Activated CD4-positive, alpha-beta T cell treated with anti-CD3 and anti-CD28 coated beads, Interleukin-10, Interleukin-2, amounts not matched to agents 100 ng/mL and 50 ng/mL, durations not matched to agents 16 hours and 8 hours (primary cell): Measurements from ENCODE around the gene GTF3C6.
"Not testable (repeated sequence)": the region's sequence is repeated elsewhere in the genome, so short reads cannot be mapped to it uniquely, and the experiment has no call there.

Experiments used
- DNase-seq: peaks from one replicate; pipeline ENCODE4 v3.0.0-alpha.2; 2020

Gene GTF3C6

GRCh38 chr6:110958329-110959192 lies at the start of gene GTF3C6:
GTF3C6 (plus strand) TSS chr6:110958706; CDS start chr6:110958770, 64 bp downstream.
- peak; percentile 96 for DNase-seq

GRCh38 chr6:110930781-110931180 lies 27.7 kb upstream of the GTF3C6 start:
- no peak for DNase-seq

GRCh38 chr6:110933912-110934311 lies 24.6 kb upstream of the GTF3C6 start:
- DNase-seq = no peak

GRCh38 chr6:110934381-110934898 lies 24.1 kb upstream of the GTF3C6 start:
- DNase-seq = no peak

- no peak for DNase-seq
Measured at GRCh38 chr6:110935171-110935570, 23.3 kb upstream of the GTF3C6 start.

GRCh38 chr6:110938171-110938570 lies 20.3 kb upstream of the GTF3C6 start:
- no peak for DNase-seq

- no peak for DNase-seq
Measured at GRCh38 chr6:110939429-110940200, 18.9 kb upstream of the GTF3C6 start.

- peak; percentile 95 for DNase-seq
Measured at GRCh38 chr6:110944681-110945151, 13.8 kb upstream of the GTF3C6 start.

GRCh38 chr6:110946498-110946897 lies 12.0 kb upstream of the GTF3C6 start:
- DNase-seq = no peak

- peak; percentile 51 for DNase-seq
Measured at GRCh38 chr6:110949679-110950285, 8.7 kb upstream of the GTF3C6 start.

- no peak for DNase-seq
Measured at GRCh38 chr6:110950440-110950839, 8.1 kb upstream of the GTF3C6 start.

- no peak for DNase-seq
Measured at GRCh38 chr6:110951008-110951407, 7.5 kb upstream of the GTF3C6 start.

GRCh38 chr6:110951986-110952794 lies 6.3 kb upstream of the GTF3C6 start:
- DNase-seq = no peak

GRCh38 chr6:110953633-110954303 lies 4.7 kb upstream of the GTF3C6 start:
- no peak for DNase-seq

- DNase-seq = no peak
Measured at GRCh38 chr6:110960014-110960390, 1.5 kb downstream of the GTF3C6 start.

GRCh38 chr6:110962636-110963035 lies 4.1 kb downstream of the GTF3C6 start:
- DNase-seq = not testable (repeated sequence)

GRCh38 chr6:110965629-110966229 lies 7.2 kb downstream of the GTF3C6 start:
- DNase-seq = no peak

GRCh38 chr6:110968661-110969060 lies 10.2 kb downstream of the GTF3C6 start:
- not testable (repeated sequence) for DNase-seq

GRCh38 chr6:110971468-110971867 lies 13.0 kb downstream of the GTF3C6 start:
- no peak for DNase-seq

- no peak for DNase-seq
Measured at GRCh38 chr6:110976575-110976974, 18.1 kb downstream of the GTF3C6 start.

- no peak for DNase-seq
Measured at GRCh38 chr6:110979565-110980101, 21.1 kb downstream of the GTF3C6 start.
